ENCODE data around the gene TEX261.
"Not testable (repeated sequence)": the region's sequence is repeated elsewhere in the genome, so short reads cannot be mapped to it uniquely, and the experiment has no call there.

The TEX261 gene

DNA sequence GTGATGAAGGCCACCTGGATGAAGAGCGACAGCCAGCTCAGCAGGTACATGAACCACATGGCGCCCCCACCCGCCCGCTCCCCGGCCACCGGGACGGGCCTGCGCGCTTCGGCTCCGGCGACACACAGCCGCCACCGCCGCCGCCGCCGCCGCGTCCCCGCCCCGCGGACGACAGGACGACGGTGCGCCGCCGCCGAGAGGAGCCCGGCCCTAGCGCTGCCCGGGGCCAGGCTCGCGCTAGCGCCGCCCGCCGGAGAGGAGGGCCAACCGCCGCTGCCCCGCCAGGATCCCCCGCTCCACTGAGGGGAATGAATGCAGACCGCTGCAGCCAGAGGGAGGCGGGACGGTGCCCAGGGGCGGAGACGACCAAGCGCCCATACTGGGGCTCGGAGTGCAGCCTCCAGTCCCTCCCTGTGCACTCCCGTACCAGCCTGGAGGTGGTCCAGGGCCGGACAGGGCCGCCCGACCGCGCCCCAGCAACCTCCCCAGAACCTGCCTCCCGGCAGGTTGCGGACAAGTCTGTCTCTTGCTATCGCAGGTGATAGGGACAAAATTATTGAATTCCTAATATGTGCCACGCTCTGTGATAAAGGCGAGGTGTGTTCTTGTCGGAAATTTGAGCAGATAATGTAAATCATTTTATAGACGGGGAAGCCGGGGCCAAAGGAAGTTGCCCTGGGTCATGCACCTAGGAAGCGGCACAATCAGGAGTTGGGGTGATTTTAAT, at the start of gene TEX261:
TEX261 (minus strand) TSS at position 175 of the 727 bp plus-strand sequence; CDS start at position 59, 116 bp downstream.
- DNase-seq (ENCODE audit: low spot score): peak; percentile 90

- no peak for DNase-seq (ENCODE audit: low spot score)
These were observed 49.1 kb upstream of the TEX261 start for GRCh38 chr2:71043531-71044407.

GRCh38 chr2:71042287-71042686, 47.6 kb upstream of the TEX261 start:
- DNase-seq (ENCODE audit: low spot score): no peak

DNA sequence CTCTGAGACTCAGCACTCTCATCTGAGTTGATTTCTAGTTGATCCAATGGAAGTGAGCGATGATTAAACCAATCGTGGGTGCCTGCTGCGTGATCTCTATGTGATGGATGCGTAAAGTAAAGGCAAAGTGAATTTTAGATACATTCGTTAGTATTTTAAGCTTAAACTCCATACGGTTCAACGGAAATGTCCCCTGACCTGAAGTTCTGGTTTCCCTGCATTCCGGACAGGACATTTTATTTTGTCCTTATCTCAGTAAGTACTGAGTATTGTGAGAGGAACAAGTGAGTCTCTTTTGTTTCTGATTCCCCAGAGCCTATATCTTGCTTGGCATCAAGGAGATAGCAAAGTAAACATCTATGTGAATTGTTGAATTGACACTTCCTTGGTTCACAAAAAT, 41.6 kb upstream of the TEX261 start:
- not testable (repeated sequence) for DNase-seq (ENCODE audit: low spot score)

DNA sequence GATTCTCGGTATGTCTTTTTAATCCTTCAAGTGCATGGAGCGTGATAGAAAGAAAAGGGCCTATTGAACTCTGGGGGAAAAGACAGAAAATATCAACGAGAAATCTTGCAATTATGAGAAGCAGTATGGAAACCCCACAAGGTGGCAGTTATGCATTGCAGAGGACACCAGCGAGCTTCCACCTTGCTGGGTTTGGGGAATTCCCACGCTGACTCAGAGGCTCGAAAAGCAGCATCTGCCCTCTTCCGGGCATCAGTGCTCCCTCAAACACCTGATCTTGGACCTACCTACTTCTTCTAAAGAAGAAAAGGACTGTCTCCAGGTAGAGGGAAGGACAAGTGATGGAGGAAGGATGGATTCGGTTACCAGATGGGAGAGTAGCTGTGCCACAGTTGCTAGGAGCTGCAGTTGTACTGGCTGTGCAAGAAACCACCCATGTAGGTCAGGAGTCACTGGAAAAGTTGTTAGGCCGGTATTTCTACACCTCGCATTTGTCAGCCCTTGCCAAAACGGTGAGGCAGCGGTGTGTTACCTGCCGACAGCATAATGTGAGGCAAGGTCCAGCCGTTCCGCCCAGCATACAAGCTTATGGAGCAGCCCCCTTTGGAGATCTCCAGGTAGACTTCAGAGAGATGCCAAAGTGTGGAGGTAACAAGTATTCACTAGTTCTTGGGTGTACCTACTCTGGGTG, 29.0 kb upstream of the TEX261 start:
- peak; percentile 19 for DNase-seq (ENCODE audit: low spot score)

DNA sequence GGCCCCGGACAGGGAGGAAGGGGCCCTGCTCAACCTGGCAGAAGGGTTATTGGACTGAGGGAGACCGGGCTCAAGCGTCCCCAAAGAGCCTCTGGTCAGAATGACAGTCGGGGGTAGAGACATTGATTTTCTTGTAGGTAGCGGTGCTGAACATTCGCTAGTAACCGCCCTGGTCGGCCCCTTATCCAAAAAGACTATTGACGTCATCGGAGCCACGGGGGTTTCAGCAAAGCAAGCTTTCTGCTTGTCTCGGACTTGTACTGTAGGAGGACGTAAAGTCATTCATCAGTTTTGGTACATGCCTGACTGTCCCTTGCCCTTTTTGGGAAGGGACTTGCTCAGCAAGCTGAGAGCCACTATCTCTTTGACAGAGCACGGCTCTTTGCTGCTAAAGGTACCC, 26.7 kb upstream of the TEX261 start:
- DNase-seq (ENCODE audit: low spot score): not testable (repeated sequence)

- DNase-seq (ENCODE audit: low spot score): not testable (repeated sequence)
These were observed 25.3 kb upstream of the TEX261 start for GRCh38 chr2:71019989-71020388.

DNA sequence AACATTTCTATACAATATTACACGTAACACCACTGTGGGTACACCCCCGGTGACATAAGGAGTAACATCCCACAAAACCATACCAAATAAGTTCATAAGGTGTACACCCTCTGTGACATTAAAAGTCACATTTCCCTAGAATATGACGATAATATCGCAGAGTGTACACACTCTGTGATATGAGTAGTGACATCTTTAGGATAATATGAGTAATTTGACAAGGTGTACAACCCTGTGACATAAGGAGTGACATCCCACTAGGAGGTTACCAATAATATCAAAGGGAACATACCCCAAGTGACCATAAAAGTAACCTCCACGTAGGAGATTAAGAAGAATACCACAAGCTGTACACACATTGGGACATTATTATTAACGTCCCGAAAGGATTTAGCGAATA, 24.0 kb upstream of the TEX261 start:
- no peak for DNase-seq (ENCODE audit: low spot score)

- not testable (repeated sequence) for DNase-seq (ENCODE audit: low spot score)
These were observed 17.1 kb upstream of the TEX261 start for GRCh38 chr2:71011786-71012185.

DNA sequence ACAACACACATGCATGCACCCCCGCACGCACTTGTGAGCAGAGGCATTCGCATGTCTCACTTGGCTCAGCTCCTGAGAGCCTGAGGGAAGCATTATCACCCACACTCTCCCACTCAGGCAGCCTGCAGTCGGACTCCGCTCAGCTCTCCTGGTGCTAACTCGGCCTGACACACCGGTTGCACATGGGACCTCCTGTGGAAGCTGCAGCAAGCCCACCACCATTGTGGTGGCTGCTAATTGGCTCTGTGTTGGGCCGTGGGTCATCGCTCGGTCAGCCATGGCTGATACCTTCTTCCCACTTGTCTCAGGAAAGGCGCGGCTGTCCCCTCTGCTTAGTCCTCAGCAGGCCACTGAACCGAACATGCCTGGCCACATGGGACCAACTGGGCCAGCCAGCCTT, 13.7 kb upstream of the TEX261 start:
- no peak for DNase-seq (ENCODE audit: low spot score)

DNA sequence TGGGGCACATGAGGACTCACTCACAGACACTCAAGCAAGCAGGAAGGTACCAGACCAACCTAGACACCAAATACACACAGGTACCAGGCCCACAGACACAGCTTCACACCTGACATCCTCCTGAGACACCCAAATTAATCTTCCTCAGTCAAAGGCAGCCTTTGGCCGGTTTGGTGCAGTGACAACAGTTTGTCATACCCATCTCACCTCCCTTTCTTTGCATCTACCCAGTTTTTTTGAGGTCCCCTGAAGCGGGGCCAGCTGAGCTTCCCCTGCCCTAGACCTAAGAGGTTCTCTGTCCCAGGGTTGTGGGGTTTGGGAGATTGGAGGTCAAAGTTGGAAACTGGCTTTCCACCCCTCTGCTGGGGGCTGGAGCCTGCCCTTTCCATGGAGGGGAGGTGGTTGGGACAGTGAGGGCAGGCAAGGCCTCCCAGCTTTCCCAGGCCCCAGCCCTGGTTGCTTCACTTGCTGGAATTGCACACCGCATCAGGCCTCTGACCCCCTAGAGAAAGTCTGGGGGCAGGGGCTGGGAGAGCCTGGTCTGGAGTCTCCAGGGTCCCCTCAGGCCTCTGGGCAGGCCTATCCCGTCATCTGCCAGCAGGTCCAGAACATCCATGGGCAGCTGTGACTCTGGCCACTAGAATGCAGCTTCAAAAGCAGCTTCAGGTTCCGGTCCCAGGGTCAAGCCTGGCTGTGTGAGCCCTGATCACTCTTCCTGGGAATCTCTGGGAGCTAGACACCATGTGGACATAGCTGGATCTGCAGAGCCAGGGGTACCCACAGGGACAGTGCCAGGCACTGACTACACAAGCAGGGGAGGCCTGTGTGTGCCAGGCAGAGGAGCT, 12.5 kb upstream of the TEX261 start:
- no peak for DNase-seq (ENCODE audit: low spot score)

DNA sequence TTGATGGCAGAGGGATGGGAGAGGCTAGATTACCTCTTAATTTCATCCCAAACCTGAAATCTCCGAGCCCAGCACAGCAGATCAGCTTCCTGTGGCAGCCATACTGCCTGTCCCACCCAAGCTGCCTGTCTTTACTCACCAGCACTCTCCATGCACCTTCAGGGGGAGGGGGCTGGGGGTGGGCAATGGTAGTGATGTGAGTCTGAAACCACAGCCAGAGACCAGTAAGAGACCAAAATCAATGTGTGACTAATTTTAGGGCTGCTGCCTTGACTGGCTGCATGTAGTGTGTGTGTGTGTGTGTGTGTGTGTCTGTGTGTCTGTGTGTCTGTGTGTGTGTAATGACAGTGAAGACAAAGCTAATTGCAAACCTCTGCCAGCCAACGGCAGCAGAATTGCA, 11.7 kb upstream of the TEX261 start:
- DNase-seq (ENCODE audit: low spot score): no peak

GRCh38 chr2:71005271-71006202, 10.9 kb upstream of the TEX261 start:
- DNase-seq (ENCODE audit: low spot score): no peak

GRCh38 chr2:71004857-71005256, 10.2 kb upstream of the TEX261 start:
- no peak for DNase-seq (ENCODE audit: low spot score)

- no peak for DNase-seq (ENCODE audit: low spot score)
These were observed 9.5 kb upstream of the TEX261 start for GRCh38 chr2:71003966-71004755.

DNA sequence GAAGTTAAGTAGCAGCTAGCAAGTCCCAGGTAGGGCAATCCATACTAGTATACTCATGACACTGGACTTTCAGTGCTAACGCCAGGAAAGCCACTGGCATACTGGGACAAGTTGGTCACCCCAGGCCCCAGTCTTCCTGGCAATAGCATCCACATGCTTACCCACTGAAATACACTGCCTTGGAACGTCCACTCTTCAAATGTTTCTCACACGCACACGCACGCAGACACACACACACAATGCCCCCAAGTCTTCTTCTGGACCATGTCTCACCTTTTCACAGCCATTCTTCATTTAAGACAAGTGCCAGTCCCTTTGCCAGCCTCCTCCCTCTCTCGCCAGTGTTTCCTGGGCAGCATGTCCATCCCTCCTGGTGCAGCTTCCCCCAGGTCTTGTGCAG, 8.7 kb upstream of the TEX261 start:
- DNase-seq (ENCODE audit: low spot score): no peak

DNA sequence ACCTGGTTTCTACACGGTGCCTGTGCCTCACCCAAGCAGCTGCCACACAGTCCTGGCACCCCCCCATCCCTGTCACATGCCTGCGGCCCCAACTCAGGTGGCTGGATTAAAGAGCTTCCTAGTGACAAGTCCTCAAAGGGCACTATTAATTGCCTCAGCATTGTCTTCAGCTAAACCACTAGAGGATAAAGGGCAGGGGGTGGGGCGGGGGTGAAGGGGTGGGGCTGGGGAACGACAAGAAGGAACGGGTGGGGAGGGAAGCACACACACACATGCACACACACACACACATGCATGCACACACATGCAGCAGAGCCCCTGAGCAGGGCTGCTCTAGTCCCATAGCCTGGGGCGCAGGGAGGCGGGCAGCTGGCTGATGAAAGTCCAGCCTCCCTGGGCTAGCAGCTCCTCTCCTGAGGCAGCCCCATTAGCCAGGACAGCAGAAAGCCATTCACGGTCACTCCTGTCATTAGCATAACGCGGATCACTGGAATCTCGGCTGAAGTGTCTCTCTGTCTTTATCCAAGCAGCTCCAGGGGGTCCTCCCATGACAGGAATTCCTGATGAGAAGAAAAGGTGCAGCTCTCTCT, 7.4 kb upstream of the TEX261 start:
- no peak for DNase-seq (ENCODE audit: low spot score)

GRCh38 chr2:71001592-71001927, 6.9 kb upstream of the TEX261 start:
- DNase-seq (ENCODE audit: low spot score): no peak

DNA sequence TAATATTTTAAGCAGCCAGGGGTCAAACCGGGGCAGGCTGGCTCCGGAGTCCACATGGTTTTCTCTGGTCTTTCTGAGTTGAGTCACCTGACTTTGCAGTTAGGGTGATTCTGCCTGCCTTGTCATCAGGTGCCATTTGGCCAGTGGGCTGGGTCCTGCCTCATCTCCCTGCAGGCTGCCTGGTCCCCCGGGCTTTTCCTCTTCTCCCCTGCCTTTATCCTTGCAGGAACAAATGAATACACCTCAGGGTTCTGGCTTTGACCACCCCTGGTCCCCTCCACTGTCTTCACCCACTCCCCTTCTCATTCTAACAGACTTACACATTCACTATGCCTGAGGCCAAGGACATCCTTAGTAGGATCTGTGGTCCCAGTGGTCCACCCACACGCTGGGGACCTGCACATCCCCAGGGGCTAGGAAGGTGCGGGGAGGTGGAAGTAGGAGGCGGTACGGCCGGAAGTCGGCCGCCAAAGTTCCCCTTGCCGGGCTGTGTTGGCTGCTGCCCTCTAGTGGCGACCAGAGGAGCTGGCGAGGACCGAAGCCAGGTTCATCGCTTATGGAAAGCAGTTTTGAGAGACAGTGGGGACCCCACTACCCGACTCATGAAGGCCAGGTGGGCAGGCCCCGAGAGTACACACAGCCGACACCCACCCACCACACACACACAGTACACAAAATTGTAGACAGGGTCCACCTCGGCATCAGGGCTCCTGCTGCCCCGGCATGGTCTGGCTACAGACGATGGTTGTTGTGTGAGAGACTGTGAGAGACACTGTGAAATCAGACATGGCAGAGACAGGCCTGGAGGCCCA, 6.3 kb upstream of the TEX261 start:
- peak; percentile 82 for DNase-seq (ENCODE audit: low spot score)

Measured in NAMALWA (cell line).